ENCODE results near the gene PCSK2.

The PCSK2 gene

GRCh38 chr20:17225851-17226409 is 910 bp upstream of the PCSK2 start:
- peak overlapping the region; percentile 6 for H3K4me3 ChIP-seq (ENCODE audit: control insufficient read depth, low read depth, low read length)
- no peak for DNase-seq (ENCODE audit: low read depth)
- no peak for TF ChIP-seq CTCF (conservative IDR thresholded peaks at IDR 0.05; ENCODE audit: control insufficient read depth, insufficient read depth, low read depth, low read length)

- no peak overlapping the region for H3K4me3 ChIP-seq (ENCODE audit: control insufficient read depth, low read depth, low read length)
- TF ChIP-seq CTCF (conservative IDR thresholded peaks at IDR 0.05; ENCODE audit: control insufficient read depth, insufficient read depth, low read depth, low read length): no peak
- no peak for DNase-seq (ENCODE audit: low read depth)
Observed at GRCh38 chr20:17227219-17227575, 357 bp downstream of the PCSK2 start.

GRCh38 chr20:17227669-17228623 is 1.1 kb downstream of the PCSK2 start:
- DNase-seq (ENCODE audit: low read depth): no peak
- no peak for TF ChIP-seq CTCF (conservative IDR thresholded peaks at IDR 0.05; ENCODE audit: control insufficient read depth, insufficient read depth, low read depth, low read length)
- no peak overlapping the region for H3K4me3 ChIP-seq (ENCODE audit: control insufficient read depth, low read depth, low read length)

GRCh38 chr20:17228624-17229061 is 1.8 kb downstream of the PCSK2 start:
- H3K4me3 ChIP-seq (ENCODE audit: control insufficient read depth, low read depth, low read length): no peak overlapping the region

GRCh38 chr20:17229256-17229655 is 2.4 kb downstream of the PCSK2 start:
- H3K4me3 ChIP-seq (ENCODE audit: control insufficient read depth, low read depth, low read length): no peak overlapping the region
- TF ChIP-seq CTCF (conservative IDR thresholded peaks at IDR 0.05; ENCODE audit: control insufficient read depth, insufficient read depth, low read depth, low read length): no peak
- DNase-seq (ENCODE audit: low read depth): no peak

More at GRCh38 chr20:17228624-17229061, 1.8 kb downstream of the PCSK2 start:
- no peak for DNase-seq (ENCODE audit: low read depth)
- no peak for TF ChIP-seq CTCF (conservative IDR thresholded peaks at IDR 0.05; ENCODE audit: control insufficient read depth, insufficient read depth, low read depth, low read length)

GRCh38 chr20:17233626-17234025 is 6.8 kb downstream of the PCSK2 start:
- no peak for TF ChIP-seq CTCF (conservative IDR thresholded peaks at IDR 0.05; ENCODE audit: control insufficient read depth, insufficient read depth, low read depth, low read length)
- DNase-seq (ENCODE audit: low read depth): no peak
- H3K4me3 ChIP-seq (ENCODE audit: control insufficient read depth, low read depth, low read length): no peak overlapping the region

All from fibroblast of mammary gland (primary cell).